Renal cortex interstitium (tissue), 11 donors: Measurements from ENCODE around the gene AQP2. TPM values are rescaled to one million over a fixed set of nuclear protein-coding genes. Genes with fewer than 3 reads are reported as not detected.

Experiments
- DNase-seq, 11 donors: peaks; one replicate each; pipeline ENCODE4 v3.0.0-alpha.2; 2013; ENCODE audit warnings: low read depth in 9 of 11, low spot score in 4 of 11; ENCODE audit errors: extremely low read depth in 1 of 11
- polyA plus RNA-seq, 3 donors: library from polyadenylated mRNA; unstranded; fragments of 120-200 nt; gene quantifications; one replicate each; pipeline ENCODE4 v1.2.1, GENCODE V29; 2013; ENCODE audit not compliant: insufficient read length in 3 of 3

The AQP2 gene
- polyA plus RNA-seq, 3 donors: 56.9 to 435 (median 117) TPM

GRCh38 chr12:49961993-49962764 is 11.6 kb downstream of the AQP2 start:
- no peak for DNase-seq

- no peak for DNase-seq
These were observed 12.6 kb downstream of the AQP2 start for GRCh38 chr12:49962861-49963765.

GRCh38 chr12:49963976-49964815 is 13.7 kb downstream of the AQP2 start:
- no peak for DNase-seq

- no peak for DNase-seq
These were observed 14.5 kb downstream of the AQP2 start for GRCh38 chr12:49964849-49965624.

- no peak for DNase-seq
These were observed 15.3 kb downstream of the AQP2 start for GRCh38 chr12:49965836-49966235.

- no peak for DNase-seq
These were observed 16.0 kb downstream of the AQP2 start for GRCh38 chr12:49966511-49967041.

GRCh38 chr12:49967042-49967776 is 16.7 kb downstream of the AQP2 start:
- DNase-seq: peak in 10 of 11 donors; percentile 68 to 88 (median 82)

GRCh38 chr12:49967777-49968250 is 17.3 kb downstream of the AQP2 start:
- no peak for DNase-seq

- DNase-seq: no peak
These were observed 17.9 kb downstream of the AQP2 start for GRCh38 chr12:49968471-49968870.

GRCh38 chr12:49969027-49969426 is 18.5 kb downstream of the AQP2 start:
- DNase-seq: no peak

- no peak for DNase-seq
These were observed 19.3 kb downstream of the AQP2 start for GRCh38 chr12:49969651-49970429.

GRCh38 chr12:49970658-49971057 is 20.1 kb downstream of the AQP2 start:
- DNase-seq: no peak

- no peak for DNase-seq
These were observed 20.6 kb downstream of the AQP2 start for GRCh38 chr12:49971141-49971540.

GRCh38 chr12:49972129-49972528 is 21.6 kb downstream of the AQP2 start:
- DNase-seq: no peak

- DNase-seq: no peak
These were observed 22.3 kb downstream of the AQP2 start, which contains the start of gene AQP6 for GRCh38 chr12:49972641-49973360. AQP6 (plus strand) TSS chr12:49972947; CDS start chr12:49973174, 227 bp downstream.

- no peak for DNase-seq
These were observed 22.9 kb downstream of the AQP2 start for GRCh38 chr12:49973361-49973830.
